Endothelial cell of umbilical vein (primary cell): ENCODE measurements around the gene FARP1. TPM values are rescaled to one million over a fixed set of nuclear protein-coding genes. Genes with fewer than 3 reads are reported as not detected.

Experiments
- BruUV-seq: library from RNA; stranded (reverse); fragments of 400-500 nt; replicated peaks from 2 replicates; lab custom pipeline; 2021; lab: Mats Ljungman, UMichigan
- CTCF ChIA-PET: fragments of 300-600, 350-600 bp; sonication (Branson Sonifier 250); formaldehyde crosslinking; loops from one replicate; lab custom pipeline; 2021; ENCODE audit warnings: antibody characterized with exemption, inconsistent platforms; lab: Charles Lee
- POLR2A ChIA-PET: fragments of 300-600, 350-600 bp; sonication (Branson Sonifier 250); formaldehyde crosslinking; loops from one replicate; lab custom pipeline; 2021; ENCODE audit warnings: antibody characterized with exemption, inconsistent platforms; lab: Charles Lee
- DNase-seq: peaks from one replicate; pipeline ENCODE4 v3.0.0-alpha.2; 2011; ENCODE audit warnings: low read depth, low spot score
- FAIRE-seq: peaks from 2 replicates; lab custom pipeline; 2011; peaks lifted over from hg19 to GRCh38; lab: Jason Lieb, UNC
- H2AFZ ChIP-seq: 2 replicates; pipeline ENCODE4 v1.6.0; 2012; ENCODE audit warnings: low read depth, low read length, control low read depth, inconsistent platforms
- H3K27ac ChIP-seq: 2 replicates; pipeline ENCODE4 v1.5.1; 2011; ENCODE audit warnings: low read depth, mild to moderate bottlenecking, control low read depth, low read length, moderate library complexity; ENCODE audit not compliant: insufficient read depth
- H3K27me3 ChIP-seq, 2 experiments: 2 replicates each; pipeline versions ENCODE4 v1.6.0 to v1.6.1; 2011; ENCODE audit warnings: low read length in 2 of 2, mixed read lengths in 1 of 2; ENCODE audit not compliant: control insufficient read depth in 2 of 2, insufficient read depth in 2 of 2
- H3K36me3 ChIP-seq, 2 experiments: 2 replicates in 1 of 2; 3 replicates in 1 of 2; pipeline ENCODE4 v1.5.1; 2011; ENCODE audit warnings: low read length in 2 of 2, mild to moderate bottlenecking in 1 of 2, moderate library complexity in 1 of 2; ENCODE audit not compliant: control insufficient read depth in 2 of 2, insufficient read depth in 2 of 2; ENCODE audit errors: extremely low read depth in 1 of 2
- H3K4me1 ChIP-seq: 3 replicates; pipeline ENCODE4 v1.5.1; 2011; ENCODE audit warnings: mild to moderate bottlenecking, low read length; ENCODE audit not compliant: control insufficient read depth, insufficient read depth; ENCODE audit errors: extremely low read depth
- H3K4me2 ChIP-seq: 2 replicates; pipeline ENCODE4 v1.6.1; 2011; ENCODE audit warnings: low read length, control low read depth, mixed read lengths; ENCODE audit not compliant: insufficient read depth
- H3K4me3 ChIP-seq, 3 experiments: fragments of 200-600 bp in 1 of 3; sonication (generic), shearing (Covaris generic) in 1 of 3; replicated peaks in 1 of 3; 2 replicates each; pipeline ENCODE4 v1.5.1; 2011 to 2016; ENCODE audit warnings: control low read depth in 3 of 3, low read length in 3 of 3, mild to moderate bottlenecking in 2 of 3, inconsistent platforms in 1 of 3, low read depth in 1 of 3, moderate library complexity in 1 of 3; ENCODE audit not compliant: insufficient read depth in 1 of 3
- H3K79me2 ChIP-seq: 2 replicates; pipeline ENCODE4 v1.6.0; 2012; ENCODE audit warnings: low read length, inconsistent platforms; ENCODE audit not compliant: control insufficient read depth, insufficient read depth
- H3K9ac ChIP-seq: replicated peaks from 2 replicates; pipeline ENCODE3; 2011; ENCODE audit warnings: low read length, control low read depth; ENCODE audit not compliant: insufficient read depth; ENCODE audit errors: extremely low read depth
- H3K9me1 ChIP-seq: replicated peaks from 3 replicates; pipeline ENCODE4 v1.6.0; 2011; ENCODE audit warnings: mild to moderate bottlenecking, low read length; ENCODE audit not compliant: control insufficient read depth, insufficient read depth; ENCODE audit errors: extremely low read depth
- H3K9me3 ChIP-seq: replicated peaks from 2 replicates; pipeline ENCODE4 v1.5.1; 2012; ENCODE audit warnings: low read length, inconsistent platforms; ENCODE audit not compliant: control insufficient read depth, insufficient read depth
- H4K20me1 ChIP-seq: replicated peaks from 2 replicates; pipeline ENCODE3; 2011; ENCODE audit warnings: mild to moderate bottlenecking, low read length; ENCODE audit not compliant: control insufficient read depth, insufficient read depth; ENCODE audit errors: extremely low read depth
- EZH2 ChIP-seq: IDR thresholded peaks from 2 replicates; pipeline ENCODE4 v1.6.1; 2012; ENCODE audit warnings: borderline replicate concordance, low read depth, mild to moderate bottlenecking, moderate library complexity, low read length, inconsistent platforms; ENCODE audit not compliant: severe bottlenecking
- FOS ChIP-seq: IDR thresholded peaks from 2 replicates; pipeline ENCODE4 v1.6.1; 2011; ENCODE audit warnings: mild to moderate bottlenecking, low read length, moderate library complexity, borderline replicate concordance; ENCODE audit not compliant: insufficient read depth
- GATA2 ChIP-seq: IDR thresholded peaks from 2 replicates; pipeline ENCODE4 v1.7.0; 2011; ENCODE audit warnings: low read depth, mild to moderate bottlenecking, moderate library complexity, mixed read lengths, low read length; ENCODE audit not compliant: insufficient read length, insufficient read depth
- JUN ChIP-seq: IDR thresholded peaks from 2 replicates; pipeline ENCODE4 v1.6.1; 2011; ENCODE audit warnings: borderline replicate concordance, low read depth; ENCODE audit not compliant: insufficient read length, insufficient read depth
- MYC ChIP-seq: IDR thresholded peaks from one replicate; pipeline ENCODE4 v1.6.1; 2011; ENCODE audit warnings: mild to moderate bottlenecking, low read depth, low read length
- POLR2A ChIP-seq: IDR thresholded peaks from 2 replicates; pipeline ENCODE4 v1.6.1; 2012; ENCODE audit warnings: low read depth, mild to moderate bottlenecking, control low read depth, low read length
- POLR2AphosphoS5 ChIP-seq: IDR thresholded peaks from 2 replicates; pipeline ENCODE4 v1.6.1; 2012; ENCODE audit warnings: low read depth, mild to moderate bottlenecking, control low read depth, low read length, moderate library complexity; ENCODE audit not compliant: insufficient read depth
- dilution Hi-C: fragments of 300-500 bp; cut with MboI; formaldehyde crosslinking; loops from one replicate; pipeline ENCODE4 v1.15.0; 2019; ENCODE audit warnings: low sequenced_read_pairs; ENCODE audit not compliant: extremely low pct_ligation_motif_present
- intact Hi-C: fragments of 100-400 bp; cut with micrococcal nuclease; formaldehyde crosslinking; loops from one replicate; pipeline ENCODE4 v1.10.0; 2022
- polyA plus RNA-seq, 4 experiments: library from polyadenylated mRNA; depleted of rRNA in 3 of 4; stranded (reverse) in 3 of 4; unstranded in 1 of 4; fragments of >200 nt; gene quantifications; 2 replicates each; pipeline versions ENCODE4 v1.2.1 to v1.2.3, GENCODE V29; 2011 to 2012; ENCODE audit warnings: missing spikeins in 1 of 4
- total RNA-seq: library from RNA; stranded (reverse); gene quantifications from 2 replicates; pipeline ENCODE4 v1.2.3, GENCODE V29; 2021
- TF ChIP-seq, protein P1 (sequence below): IDR thresholded peaks from 2 replicates; pipeline ENCODE4 v1.6.1; 2011; ENCODE audit not compliant: insufficient read depth, insufficient read length
- TF ChIP-seq, protein P2 (sequence below), 2 donors: IDR thresholded peaks; 1 replicate in 1 of 2; 2 replicates in 1 of 2; pipeline ENCODE4 v1.5.1; 2011; ENCODE audit warnings: low read length in 2 of 2, mild to moderate bottlenecking in 2 of 2, moderate library complexity in 2 of 2, control low read depth in 1 of 2, inconsistent platforms in 1 of 2, low read depth in 1 of 2; ENCODE audit not compliant: insufficient read depth in 1 of 2; ENCODE audit errors: extremely low read depth in 1 of 2

The FARP1 gene
- total and polyA plus RNA-seq, 2 donors (not counting 3 experiments of a cell fraction or from before 2014, with no cell fraction given) = 19.0 to 77.7 TPM

DNA sequence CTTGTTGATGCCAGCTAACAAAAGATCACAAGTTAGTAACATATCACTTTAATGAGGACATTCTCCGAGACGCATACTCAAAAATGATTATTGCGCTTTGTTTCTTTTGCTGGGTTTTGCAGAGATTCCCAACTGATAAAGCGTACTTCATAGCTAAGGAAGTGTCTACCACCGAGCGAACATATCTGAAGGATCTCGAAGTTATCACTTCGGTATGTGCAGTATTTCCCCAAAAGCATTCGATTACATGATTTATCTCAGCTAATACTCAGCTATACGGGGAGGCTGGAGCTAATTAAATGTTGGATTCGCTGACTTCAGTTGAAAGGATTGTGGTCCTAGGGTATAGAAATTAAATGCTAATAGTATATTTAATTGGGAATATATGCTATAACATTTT is 267.7 kb downstream of the FARP1 start:
- dilution Hi-C loops (no loop called here), intact Hi-C loops (loop anchor here (5.0 kb wide), 1 partner anchor 268 kb away; the partner anchor contains the start of gene FARP1)
- DNase-seq = no peak
- Histone ChIP-seq H3K36me3 (peaks cover 0 to 2% of the 10 kb centered on the region in 2 experiments), H3K27me3 (no peaks in the 10 kb centered on the region), H3K4me1 (no peaks in the 10 kb centered on the region), H4K20me1 (no peaks in the 10 kb centered on the region), H3K9me1 (no peaks in the 10 kb centered on the region), H2AFZ (no peak overlapping the region), H3K9me3 (no peaks in the 10 kb centered on the region), H3K27ac (no peak overlapping the region), H3K9ac (no peak overlapping the region), H3K79me2 (no peaks in the 10 kb centered on the region), H3K4me3 (no peak overlapping the region), H3K4me2 (no peak overlapping the region)
- no peak for FAIRE-seq
- CTCF ChIA-PET = no interaction called here
- no peak for TF ChIP-seq POLR2AphosphoS5
- no peak for TF ChIP-seq FOS
- TF ChIP-seq, protein P1, sequence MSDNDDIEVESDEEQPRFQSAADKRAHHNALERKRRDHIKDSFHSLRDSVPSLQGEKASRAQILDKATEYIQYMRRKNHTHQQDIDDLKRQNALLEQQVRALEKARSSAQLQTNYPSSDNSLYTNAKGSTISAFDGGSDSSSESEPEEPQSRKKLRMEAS = no peak
- no peak for TF ChIP-seq GATA2
- no peak for TF ChIP-seq JUN
- TF ChIP-seq MYC = no peak
- no peak for TF ChIP-seq EZH2
- TF ChIP-seq, protein P2, sequence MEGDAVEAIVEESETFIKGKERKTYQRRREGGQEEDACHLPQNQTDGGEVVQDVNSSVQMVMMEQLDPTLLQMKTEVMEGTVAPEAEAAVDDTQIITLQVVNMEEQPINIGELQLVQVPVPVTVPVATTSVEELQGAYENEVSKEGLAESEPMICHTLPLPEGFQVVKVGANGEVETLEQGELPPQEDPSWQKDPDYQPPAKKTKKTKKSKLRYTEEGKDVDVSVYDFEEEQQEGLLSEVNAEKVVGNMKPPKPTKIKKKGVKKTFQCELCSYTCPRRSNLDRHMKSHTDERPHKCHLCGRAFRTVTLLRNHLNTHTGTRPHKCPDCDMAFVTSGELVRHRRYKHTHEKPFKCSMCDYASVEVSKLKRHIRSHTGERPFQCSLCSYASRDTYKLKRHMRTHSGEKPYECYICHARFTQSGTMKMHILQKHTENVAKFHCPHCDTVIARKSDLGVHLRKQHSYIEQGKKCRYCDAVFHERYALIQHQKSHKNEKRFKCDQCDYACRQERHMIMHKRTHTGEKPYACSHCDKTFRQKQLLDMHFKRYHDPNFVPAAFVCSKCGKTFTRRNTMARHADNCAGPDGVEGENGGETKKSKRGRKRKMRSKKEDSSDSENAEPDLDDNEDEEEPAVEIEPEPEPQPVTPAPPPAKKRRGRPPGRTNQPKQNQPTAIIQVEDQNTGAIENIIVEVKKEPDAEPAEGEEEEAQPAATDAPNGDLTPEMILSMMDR (IDR thresholded peaks at IDR 0.05; ENCODE audit: extremely low read depth in 1 of 2, insufficient read depth in 1 of 2, low read depth in 1 of 2, low read length in 2 of 2) = no peak
- TF ChIP-seq POLR2A = no peak
- POLR2A ChIA-PET = no interaction called here
- BruUV-seq = no TSS peak
